Activated CD8-positive, alpha-beta T cell treated with anti-CD3 and anti-CD28 coated beads, Interleukin-2, amount 10 ng/mL, durations not matched to agents 7 days and 5 days (primary cell): ENCODE results near the gene ZBTB7B. TPM values are rescaled to one million over a fixed set of nuclear protein-coding genes. Genes with fewer than 3 reads are reported as not detected.
A peak's percentile ranks its signal among the peaks of the same experiment; 100 is the strongest.

Experiments
- ATAC-seq: fragments of 150-1000 bp; cut with Tn5 transposase; one replicate; pipeline ENCODE4 v1.10.0; 2021; ENCODE audit warnings: moderate library complexity
- CTCF ChIA-PET: fragments of 350-600 bp; sonication (Branson Sonifier 250); formaldehyde crosslinking; loops from one replicate; lab custom pipeline; 2021; ENCODE audit warnings: antibody characterized with exemption; lab: Charles Lee
- POLR2A ChIA-PET: fragments of 350-600 bp; sonication (Branson Sonifier 250); formaldehyde crosslinking; loops from one replicate; lab custom pipeline; 2021; ENCODE audit warnings: antibody characterized with exemption; lab: Charles Lee
- DNase-seq: peaks from one replicate; pipeline ENCODE4 v3.0.0-alpha.2; 2020
- H3K27ac Mint-ChIP-seq: one replicate; pipeline ENCODE4 v1.8.0; 2021; ENCODE audit warnings: mild to moderate bottlenecking, mixed read lengths
- H3K27me3 Mint-ChIP-seq: one replicate; pipeline ENCODE4 v1.8.0; 2021; ENCODE audit warnings: low read depth, mixed read lengths
- H3K36me3 Mint-ChIP-seq: one replicate; pipeline ENCODE4 v1.8.0; 2021; ENCODE audit warnings: low read depth, mixed read lengths
- H3K4me1 Mint-ChIP-seq: one replicate; pipeline ENCODE4 v1.8.0; 2021; ENCODE audit warnings: low read depth, mixed read lengths
- H3K4me3 Mint-ChIP-seq: one replicate; pipeline ENCODE4 v1.8.0; 2021; ENCODE audit warnings: mild to moderate bottlenecking, mixed read lengths
- H3K9me3 Mint-ChIP-seq: one replicate; pipeline ENCODE4 v1.8.0; 2022; ENCODE audit warnings: mixed read lengths; ENCODE audit not compliant: insufficient read depth
- total RNA-seq, 2 experiments: library from RNA; stranded (reverse); gene quantifications; one replicate each; pipeline ENCODE4 v1.2.3, GENCODE V29; 2021

The ZBTB7B gene
- total RNA-seq, 2 experiments from 2014 or later: 35.5 to 42.5 TPM

DNA sequence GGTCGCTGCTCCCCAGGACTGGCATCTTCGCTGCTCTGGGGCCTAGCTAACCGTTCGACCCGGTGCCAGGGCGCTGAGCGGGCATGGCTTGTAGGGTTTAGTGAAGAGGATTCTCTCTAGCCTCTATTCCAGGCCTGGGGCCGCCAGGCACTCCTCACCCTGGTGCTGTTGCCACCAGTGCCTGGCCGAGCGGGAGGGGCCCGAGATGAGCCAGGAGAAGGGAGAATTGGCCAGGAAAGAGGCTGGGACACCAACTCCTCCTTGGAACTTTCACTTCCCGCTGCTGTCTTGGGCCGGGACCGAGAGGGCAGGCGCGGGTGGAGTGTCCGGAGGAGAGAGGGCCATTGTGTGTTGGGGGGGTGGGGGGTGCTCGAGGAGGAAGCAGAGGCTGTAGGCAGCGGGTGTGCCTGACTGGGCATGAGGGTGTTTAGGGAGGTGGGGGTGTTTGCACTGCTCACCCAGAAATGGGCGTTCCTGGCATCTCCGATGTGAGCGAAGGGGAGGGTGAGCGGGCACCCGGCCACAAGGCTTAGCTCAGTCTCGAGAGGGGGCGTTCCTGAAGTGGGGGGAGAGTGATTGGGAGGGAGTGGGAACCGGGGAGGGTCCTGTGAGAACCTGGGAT is 49.3 kb downstream of the ZBTB7B start:
- peaks cover 7% of the 10 kb centered on the region for H3K36me3 Mint-ChIP-seq
- H3K27me3 Mint-ChIP-seq: no peaks in the 10 kb centered on the region
- peak overlapping the region; percentile 83 for H3K4me3 Mint-ChIP-seq
- ChIA-PET CTCF (interaction anchor here (0.9 to 13.8 kb wide), 16 partner anchors 8 to 123 kb away, joined by 3 to 205 read pairs (median 10); partner anchors contain the start of genes CKS1B, EFNA4, FLAD1 and KRTCAP2), POLR2A (interaction anchor here (0.6 to 1.9 kb wide), 5 partner anchors 8 to 956 kb away, joined by 3 to 7 read pairs (median 3); partner anchors contain the start of gene CKS1B)
- peak overlapping the region; percentile 74 for H3K27ac Mint-ChIP-seq
- DNase-seq: peak; percentile 56
- peak; percentile 18 for ATAC-seq
- no peaks in the 10 kb centered on the region for H3K9me3 Mint-ChIP-seq
- H3K4me1 Mint-ChIP-seq: peaks cover 31% of the 10 kb centered on the region

DNA sequence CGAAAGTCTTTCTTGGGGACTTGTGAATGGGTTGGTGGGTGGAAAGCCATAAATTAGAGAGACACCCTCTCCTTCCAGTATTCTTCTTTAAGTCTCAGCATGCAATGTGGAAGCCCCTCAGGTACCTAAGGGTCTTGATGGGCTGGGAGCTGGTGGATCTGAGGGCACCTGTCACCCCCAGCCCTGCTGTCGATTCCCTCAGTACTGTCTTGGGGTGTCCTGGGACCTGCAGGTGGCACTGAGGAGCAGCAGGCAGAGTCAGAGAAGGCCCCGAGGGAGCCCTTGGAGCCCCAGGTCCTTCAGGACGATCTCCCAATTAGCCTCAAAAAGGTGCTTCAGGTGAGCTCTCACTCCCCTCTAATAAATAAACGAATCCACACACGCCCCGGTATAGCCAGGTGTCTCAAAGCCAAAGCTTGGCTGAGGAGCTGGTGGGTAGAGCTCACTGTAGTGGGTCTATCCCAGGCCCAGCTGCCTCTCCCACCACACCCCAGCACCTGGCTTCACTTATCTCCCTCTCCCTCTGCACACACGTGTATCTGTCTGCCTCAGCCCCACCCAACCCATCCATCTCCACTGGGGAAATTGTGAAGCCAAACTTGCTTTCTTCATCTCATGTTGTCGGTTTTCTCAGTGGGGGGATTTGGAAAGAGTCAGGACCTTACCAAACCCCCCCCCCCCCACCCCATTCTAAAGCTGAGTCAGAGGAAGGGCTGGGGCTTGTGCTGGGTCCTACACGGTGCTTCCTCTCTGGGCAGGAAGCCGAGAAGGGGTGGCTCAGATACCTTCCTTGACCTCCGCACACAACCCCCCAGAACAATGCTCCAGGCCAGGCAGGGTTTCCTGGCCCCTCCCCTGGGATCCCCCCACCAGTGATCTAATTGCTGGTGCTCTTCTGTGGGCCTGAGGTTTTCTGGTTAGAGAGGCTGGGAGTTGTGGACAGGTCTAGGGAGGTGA is 50.1 kb downstream of the ZBTB7B start:
- ATAC-seq (peak; percentile 20), DNase-seq (peak; percentile 51)
- Mint-ChIP-seq H3K27ac (peak overlapping the region; percentile 74), H3K36me3 (peaks cover 11% of the 10 kb centered on the region), H3K4me1 (peaks cover 31% of the 10 kb centered on the region), H3K4me3 (peak overlapping the region; percentile 83), H3K9me3 (no peaks in the 10 kb centered on the region), H3K27me3 (no peaks in the 10 kb centered on the region)
- ChIA-PET CTCF (interaction anchor here (0.8 to 13.8 kb wide), 10 partner anchors 8 to 91 kb away, joined by 3 to 205 read pairs (median 20); partner anchors contain the start of genes CKS1B, EFNA4 and PYGO2), POLR2A (interaction anchor here (0.6 kb wide), 1 partner anchor 22 kb away, joined by 3 read pairs; no protein-coding TSS in a partner anchor)

GRCh38 chr1:155053531-155054105 is 51.0 kb downstream of the ZBTB7B start:
- CTCF ChIA-PET: interaction anchor here (1.0 to 13.8 kb wide), 5 partner anchors 10 to 115 kb away, joined by 3 to 205 read pairs (median 57); no protein-coding TSS in a partner anchor
- peak overlapping the region; percentile 74 for H3K27ac Mint-ChIP-seq
- POLR2A ChIA-PET: interaction anchor here (0.8 kb wide), 1 partner anchor 100 kb away, joined by 3 read pairs; no protein-coding TSS in a partner anchor

DNA sequence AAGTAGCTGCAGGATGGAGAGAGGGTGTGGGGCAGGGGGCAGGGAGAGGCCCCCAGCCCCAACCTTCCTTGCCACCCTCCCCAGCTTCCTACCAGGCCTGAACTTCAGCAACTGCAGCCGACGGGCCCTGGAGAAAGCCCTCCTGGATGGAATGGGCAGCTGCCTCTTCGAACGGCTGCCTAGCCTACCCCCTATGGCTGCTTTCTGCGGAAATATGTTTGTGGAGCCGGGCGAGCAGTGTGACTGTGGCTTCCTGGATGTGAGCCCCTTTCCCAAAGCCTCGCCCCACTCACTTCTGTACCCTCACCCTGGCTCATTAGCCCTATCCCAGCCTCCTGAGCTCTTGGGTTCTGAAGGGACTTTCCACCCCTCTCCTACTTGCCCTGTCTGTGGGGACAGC is 54.5 kb downstream of the ZBTB7B start:
- CTCF ChIA-PET: interaction anchor here (0.8 to 13.8 kb wide), 7 partner anchors 10 to 497 kb away, joined by 3 to 205 read pairs (median 6); no protein-coding TSS in a partner anchor
- POLR2A ChIA-PET: interaction anchor here (0.7 kb wide), 1 partner anchor 39 kb away, joined by 3 read pairs; no protein-coding TSS in a partner anchor
- no peak overlapping the region for H3K4me3 Mint-ChIP-seq

More at GRCh38 chr1:155053531-155054105, 51.0 kb downstream of the ZBTB7B start:
- peaks cover 31% of the 10 kb centered on the region for H3K4me1 Mint-ChIP-seq
- H3K36me3 Mint-ChIP-seq: peaks cover 16% of the 10 kb centered on the region
- no peaks in the 10 kb centered on the region for H3K9me3 Mint-ChIP-seq
- no peaks in the 10 kb centered on the region for H3K27me3 Mint-ChIP-seq
- ATAC-seq (no peak), DNase-seq (no peak)
- peak overlapping the region; percentile 83 for H3K4me3 Mint-ChIP-seq

GRCh38 chr1:155057788-155058211 is 55.2 kb downstream of the ZBTB7B start:
- ATAC-seq (no peak), DNase-seq (no peak)
- ChIA-PET CTCF (interaction anchor here (0.8 to 13.8 kb wide), 9 partner anchors 10 to 497 kb away, joined by 3 to 205 read pairs (median 5); partner anchors contain the start of gene PBXIP1), POLR2A (interaction anchor here (0.7 kb wide), 1 partner anchor 40 kb away, joined by 3 read pairs; no protein-coding TSS in a partner anchor)
- Mint-ChIP-seq H3K36me3 (peaks cover 20% of the 10 kb centered on the region), H3K27ac (no peak overlapping the region), H3K4me3 (no peak overlapping the region), H3K4me1 (peaks cover 20% of the 10 kb centered on the region), H3K9me3 (no peaks in the 10 kb centered on the region), H3K27me3 (no peaks in the 10 kb centered on the region)

More for the DNA sequence above, 54.5 kb downstream of the ZBTB7B start:
- peaks cover 21% of the 10 kb centered on the region for H3K4me1 Mint-ChIP-seq
- ATAC-seq (no peak), DNase-seq (no peak)
- peaks cover 20% of the 10 kb centered on the region for H3K36me3 Mint-ChIP-seq
- H3K27me3 Mint-ChIP-seq: no peaks in the 10 kb centered on the region
- H3K27ac Mint-ChIP-seq: no peak overlapping the region
- H3K9me3 Mint-ChIP-seq: no peaks in the 10 kb centered on the region

DNA sequence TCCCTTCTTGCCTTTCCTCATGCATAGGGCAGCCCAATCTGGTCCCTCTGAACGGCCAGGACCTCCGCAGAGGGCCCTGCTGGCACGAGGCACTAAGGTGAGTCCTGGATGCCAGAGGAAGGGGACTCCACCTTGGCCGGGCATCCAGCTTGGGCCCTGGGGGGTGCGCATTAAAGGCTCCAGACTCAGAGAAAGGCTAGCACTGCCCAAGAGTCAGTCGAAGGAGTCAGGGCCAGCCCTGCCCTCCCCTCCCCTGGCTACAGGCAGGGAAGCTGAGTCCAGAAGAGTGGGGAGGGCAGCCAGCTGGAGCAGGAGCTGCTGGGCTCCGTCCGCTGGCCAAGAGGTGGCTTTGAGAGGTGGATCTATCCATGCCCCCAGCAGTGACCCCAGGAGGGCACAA is 58.1 kb downstream of the ZBTB7B start:
- ATAC-seq (no peak), DNase-seq (no peak)
- H3K27ac Mint-ChIP-seq: no peak overlapping the region
- no peaks in the 10 kb centered on the region for H3K27me3 Mint-ChIP-seq
- peaks cover 20% of the 10 kb centered on the region for H3K36me3 Mint-ChIP-seq
- no peak overlapping the region for H3K4me3 Mint-ChIP-seq
- H3K9me3 Mint-ChIP-seq: no peaks in the 10 kb centered on the region
- H3K4me1 Mint-ChIP-seq: peaks cover 32% of the 10 kb centered on the region
- POLR2A ChIA-PET: interaction anchor here (1.1 kb wide), 1 partner anchor 123 kb away, joined by 3 read pairs; no protein-coding TSS in a partner anchor
- CTCF ChIA-PET: interaction anchor here (0.6 to 13.8 kb wide), 17 partner anchors 9 to 501 kb away, joined by 3 to 205 read pairs (median 8); partner anchors contain the start of genes ADAM15, FLAD1, KRTCAP2 and ZBTB7B

DNA sequence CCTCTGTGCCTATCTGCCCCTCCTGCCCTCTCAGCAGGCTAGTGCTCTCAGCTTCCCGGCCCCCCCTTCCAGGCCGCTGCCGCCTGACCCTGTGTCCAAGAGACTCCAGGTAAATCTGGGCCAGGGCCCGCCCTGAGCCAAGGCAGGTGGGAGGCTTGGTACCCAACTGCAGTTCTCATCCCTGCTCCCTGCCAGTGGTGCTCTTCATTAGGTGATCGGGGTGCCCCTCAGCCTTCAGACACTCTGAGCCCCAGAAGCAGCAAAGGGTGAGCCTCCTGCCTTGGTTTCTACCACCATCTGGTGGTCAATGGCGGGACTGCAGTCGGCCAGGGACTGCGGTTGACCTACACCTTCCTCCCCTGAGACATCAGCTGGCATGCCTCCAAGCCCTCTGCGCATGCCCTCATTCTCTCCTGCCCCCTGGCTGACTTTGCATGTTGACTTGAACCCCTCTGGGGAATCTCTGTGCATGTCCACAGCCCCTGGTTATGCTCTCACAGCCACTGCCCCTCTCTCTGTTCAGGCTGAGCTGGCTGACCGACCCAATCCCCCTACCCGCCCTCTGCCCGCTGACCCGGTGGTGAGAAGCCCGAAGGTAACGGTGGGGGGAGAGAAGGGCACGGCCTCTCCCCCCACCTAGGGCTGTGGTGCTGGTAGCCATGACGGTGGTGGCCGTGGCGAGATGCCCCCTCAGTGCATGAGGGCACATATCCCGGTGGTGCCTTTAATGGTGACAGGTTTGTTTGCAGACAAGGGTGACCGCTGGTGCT is 59.0 kb downstream of the ZBTB7B start:
- peaks cover 36% of the 10 kb centered on the region for H3K4me1 Mint-ChIP-seq
- peak; percentile 96 for DNase-seq
- peak overlapping the region; percentile 34 for H3K27ac Mint-ChIP-seq
- H3K9me3 Mint-ChIP-seq: no peaks in the 10 kb centered on the region
- peaks cover 18% of the 10 kb centered on the region for H3K36me3 Mint-ChIP-seq
- POLR2A ChIA-PET: interaction anchor here (0.8 to 1.1 kb wide), 3 partner anchors 16 to 124 kb away, joined by 3 read pairs; no protein-coding TSS in a partner anchor
- peak; percentile 65 for ATAC-seq
- no peak overlapping the region for H3K4me3 Mint-ChIP-seq
- CTCF ChIA-PET: interaction anchor here (0.6 to 13.8 kb wide), 32 partner anchors 10 to 502 kb away, joined by 3 to 205 read pairs (median 4); partner anchors contain the start of genes ADAM15, CKS1B, EFNA3 and FLAD1
- H3K27me3 Mint-ChIP-seq: no peaks in the 10 kb centered on the region

GRCh38 chr1:155062151-155062686 is 59.6 kb downstream of the ZBTB7B start:
- no peaks in the 10 kb centered on the region for H3K9me3 Mint-ChIP-seq
- peaks cover 22% of the 10 kb centered on the region for H3K36me3 Mint-ChIP-seq
- POLR2A ChIA-PET: interaction anchor here (0.8 to 0.9 kb wide), 2 partner anchors 17 to 46 kb away, joined by 3 read pairs; no protein-coding TSS in a partner anchor
- DNase-seq (no peak), ATAC-seq (no peak)
- H3K4me1 Mint-ChIP-seq: peaks cover 41% of the 10 kb centered on the region
- no peak overlapping the region for H3K27ac Mint-ChIP-seq
- H3K4me3 Mint-ChIP-seq: peak overlapping the region; percentile 89
- CTCF ChIA-PET: interaction anchor here (0.6 to 13.8 kb wide), 32 partner anchors 9 to 502 kb away, joined by 3 to 205 read pairs (median 6); partner anchors contain the start of genes ADAM15, CKS1B, EFNA3 and FLAD1
- no peaks in the 10 kb centered on the region for H3K27me3 Mint-ChIP-seq

DNA sequence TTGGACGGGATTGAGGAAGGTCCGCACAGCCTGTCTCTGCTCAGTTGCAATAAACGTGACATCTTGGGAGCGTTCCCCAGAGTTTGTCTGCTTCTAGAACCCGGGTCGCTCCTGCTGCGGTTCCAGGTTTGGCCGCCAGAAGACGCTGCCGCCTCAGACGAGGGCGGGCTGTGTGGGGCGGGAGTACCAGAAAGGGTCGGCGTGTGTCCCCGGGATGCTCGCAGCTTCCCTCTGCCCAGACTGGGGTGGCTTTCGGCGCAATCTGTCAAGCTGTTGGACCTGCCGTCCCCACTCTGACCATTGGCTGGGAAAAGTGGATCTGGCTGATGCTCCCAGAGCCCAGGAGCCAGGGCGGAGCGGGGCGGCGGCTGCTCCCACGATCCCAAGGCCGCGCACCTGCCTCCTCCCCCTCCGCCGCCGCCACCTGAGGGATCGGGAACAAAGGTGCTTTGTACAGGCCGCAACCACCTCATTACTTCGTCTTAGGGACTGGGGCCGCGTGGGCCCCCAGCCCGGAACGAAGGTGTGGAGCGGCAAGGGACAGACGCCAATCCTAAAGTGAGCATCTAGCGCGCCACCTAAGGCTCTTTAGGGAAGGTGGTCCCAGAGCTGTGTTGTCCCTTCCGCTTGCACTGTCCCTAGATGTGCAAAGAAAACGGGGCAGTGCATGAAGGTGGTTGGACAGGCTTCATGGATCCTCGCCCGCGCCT is 60.3 kb downstream of the ZBTB7B start:
- Mint-ChIP-seq H3K4me3 (peak overlapping the region; percentile 89), H3K27ac (no peak overlapping the region), H3K4me1 (peaks cover 41% of the 10 kb centered on the region), H3K27me3 (no peaks in the 10 kb centered on the region), H3K36me3 (peaks cover 18% of the 10 kb centered on the region), H3K9me3 (no peaks in the 10 kb centered on the region)
- DNase-seq (peak; percentile 88), ATAC-seq (peak; percentile 48)
- CTCF ChIA-PET: interaction anchor here (0.8 to 13.8 kb wide), 10 partner anchors 11 to 503 kb away, joined by 3 to 205 read pairs (median 16); partner anchors contain the start of genes ADAM15, EFNA3, FLAD1 and KRTCAP2
- POLR2A ChIA-PET: interaction anchor here (0.6 kb wide), 1 partner anchor 29 kb away, joined by 3 read pairs; no protein-coding TSS in a partner anchor
